IMR-90 (cell line): ENCODE measurements around the gene CNNM2. TPM values are rescaled to one million over a fixed set of nuclear protein-coding genes. Genes with fewer than 3 reads are reported as not detected.

Experiments
- ATAC-seq: fragments of 200-7000 bp; cut with Tn5 transposase; 2 replicates; pipeline ENCODE4 v1.9.1; 2020; ENCODE audit warnings: low read depth, mild to moderate bottlenecking, moderate library complexity
- BruUV-seq: library from RNA; stranded (reverse); fragments of 400-500 nt; replicated peaks from 2 replicates; lab custom pipeline; 2021; lab: Mats Ljungman, UMichigan
- CTCF ChIA-PET: fragments of 300-600 bp; formaldehyde crosslinking; extraction: SDS; loops from one replicate; lab custom pipeline; 2021; ENCODE audit warnings: antibody characterized with exemption; lab: Yijun Ruan, JAX
- POLR2A ChIA-PET: fragments of 300-600 bp; sonication (Branson Sonifier 250); formaldehyde crosslinking; loops from one replicate; lab custom pipeline; 2022; ENCODE audit warnings: antibody characterized with exemption; ENCODE audit not compliant: unreplicated experiment; lab: Charles Lee
- DNase-seq: peaks from one replicate; pipeline ENCODE4 v3.0.0; 2013
- H2AFZ ChIP-seq: replicated peaks from 2 replicates; pipeline ENCODE3; 2013; ENCODE audit warnings: low read length, mild to moderate bottlenecking; ENCODE audit not compliant: poor library complexity
- H2AK5ac ChIP-seq: 2 replicates; pipeline ENCODE4 v1.6.1; 2013; ENCODE audit warnings: low read depth, low read length, inconsistent platforms
- H2AK9ac ChIP-seq: replicated peaks from 2 replicates; pipeline ENCODE3; 2013; ENCODE audit warnings: mild to moderate bottlenecking, low read depth, low read length, moderate library complexity; ENCODE audit not compliant: poor library complexity
- H2BK120ac ChIP-seq: 2 replicates; pipeline ENCODE4 v1.6.1; 2013; ENCODE audit warnings: low read depth, low read length, inconsistent platforms
- H2BK15ac ChIP-seq: 3 replicates; pipeline ENCODE4 v1.6.1; 2013; ENCODE audit warnings: low read depth, low read length, inconsistent platforms
- H2BK20ac ChIP-seq: 2 replicates; pipeline ENCODE4 v1.6.1; 2013; ENCODE audit warnings: low read depth, mild to moderate bottlenecking, inconsistent platforms, low read length, moderate library complexity
- H2BK5ac ChIP-seq: 2 replicates; pipeline ENCODE4 v1.6.1; 2013; ENCODE audit warnings: mild to moderate bottlenecking, low read depth, low read length, inconsistent platforms; ENCODE audit not compliant: poor library complexity, severe bottlenecking
- H3K14ac ChIP-seq: replicated peaks from 2 replicates; pipeline ENCODE4 v1.6.1; 2013; ENCODE audit warnings: low read depth, low read length, inconsistent platforms
- H3K18ac ChIP-seq: 2 replicates; pipeline ENCODE4 v1.6.1; 2013; ENCODE audit warnings: low read depth, low read length, control low read depth
- H3K23ac ChIP-seq: 2 replicates; pipeline ENCODE4 v1.6.1; 2013; ENCODE audit warnings: low read depth, low read length, inconsistent platforms
- H3K27ac ChIP-seq: 2 replicates; pipeline ENCODE4 v1.5.1; 2013; ENCODE audit warnings: mild to moderate bottlenecking, control low read depth, low read length; ENCODE audit not compliant: insufficient read depth
- H3K27me3 ChIP-seq: 2 replicates; pipeline ENCODE4 v1.6.1; 2013; ENCODE audit warnings: low read length; ENCODE audit not compliant: control insufficient read depth, insufficient read depth
- H3K36me3 ChIP-seq: 2 replicates; pipeline ENCODE4 v1.6.1; 2013; ENCODE audit warnings: low read length, mixed read lengths; ENCODE audit not compliant: control insufficient read depth, insufficient read depth
- H3K4ac ChIP-seq: 2 replicates; pipeline ENCODE4 v1.6.1; 2013; ENCODE audit warnings: low read depth, low read length, inconsistent platforms
- H3K4me1 ChIP-seq: 2 replicates; pipeline ENCODE4 v1.6.1; 2013; ENCODE audit warnings: low read length, mixed read lengths; ENCODE audit not compliant: control insufficient read depth, insufficient read depth
- H3K4me2 ChIP-seq: 2 replicates; pipeline ENCODE4 v1.6.1; 2013; ENCODE audit warnings: low read depth, mild to moderate bottlenecking, control low read depth, low read length, moderate library complexity
- H3K4me3 ChIP-seq: 2 replicates; pipeline ENCODE4 v1.5.1; 2013; ENCODE audit warnings: low read depth, mild to moderate bottlenecking, control low read depth, low read length, moderate library complexity; ENCODE audit not compliant: insufficient read depth
- H3K56ac ChIP-seq: 2 replicates; pipeline ENCODE4 v1.6.1; 2013; ENCODE audit warnings: low read length, inconsistent platforms; ENCODE audit not compliant: insufficient read depth; ENCODE audit errors: extremely low read depth
- H3K79me1 ChIP-seq, 2 experiments: 2 replicates each; pipeline ENCODE4 v1.6.1; 2013; ENCODE audit warnings: low read length in 2 of 2, inconsistent platforms in 1 of 2, low read depth in 1 of 2
- H3K9ac ChIP-seq: 2 replicates; pipeline ENCODE4 v1.6.1; 2013; ENCODE audit warnings: low read depth, low read length, control low read depth
- H3K9me1 ChIP-seq: 2 replicates; pipeline ENCODE4 v1.6.1; 2013; ENCODE audit warnings: low read length, inconsistent platforms; ENCODE audit not compliant: insufficient read depth
- H3K9me3 ChIP-seq: 2 replicates; pipeline ENCODE4 v1.6.1; 2013; ENCODE audit warnings: low read length; ENCODE audit not compliant: control insufficient read depth, insufficient read depth
- H4K20me1 ChIP-seq: 2 replicates; pipeline ENCODE4 v1.6.1; 2013; ENCODE audit warnings: low read length, inconsistent platforms; ENCODE audit not compliant: insufficient read depth
- H4K5ac ChIP-seq: 2 replicates; pipeline ENCODE4 v1.6.1; 2013; ENCODE audit warnings: mild to moderate bottlenecking, low read depth, low read length, control low read depth
- H4K8ac ChIP-seq, 2 experiments: 2 replicates each; pipeline ENCODE4 v1.6.1; 2013; ENCODE audit warnings: low read depth in 2 of 2, low read length in 2 of 2, control low read depth in 1 of 2, inconsistent platforms in 1 of 2
- H4K91ac ChIP-seq: 2 replicates; pipeline ENCODE4 v1.6.1; 2013; ENCODE audit warnings: low read depth, low read length, inconsistent platforms; ENCODE audit not compliant: insufficient read depth
- BHLHE40 ChIP-seq: fragments of 150-350 bp; IDR thresholded peaks from 2 replicates; pipeline ENCODE4 v1.6.1; 2016; ENCODE audit warnings: mild to moderate bottlenecking, low read depth, low read length
- CEBPB ChIP-seq: IDR thresholded peaks from 2 replicates; pipeline ENCODE4 v1.6.1; 2012; ENCODE audit warnings: low read depth, low read length, improper control_type of control experiment
- CHD1 ChIP-seq: IDR thresholded peaks from 2 replicates; pipeline ENCODE4 v1.6.1; 2012; ENCODE audit warnings: low read depth, low read length, improper control_type of control experiment
- CTCF ChIP-seq: conservative IDR thresholded peaks from 2 replicates; pipeline ENCODE4 v1.5.1; 2012; ENCODE audit warnings: mild to moderate bottlenecking, low read depth, low read length, improper control_type of control experiment
- ELK1 ChIP-seq: fragments of 150-350 bp; IDR thresholded peaks from 2 replicates; pipeline ENCODE4 v1.6.1; 2016; ENCODE audit warnings: low read depth, mild to moderate bottlenecking, low read length, moderate library complexity, borderline replicate concordance
- FOS ChIP-seq: fragments of 150-350 bp; IDR thresholded peaks from 2 replicates; pipeline ENCODE4 v1.6.1; 2016; ENCODE audit warnings: low read depth, low read length
- MAFK ChIP-seq: IDR thresholded peaks from 2 replicates; pipeline ENCODE4 v1.6.1; 2012; ENCODE audit warnings: low read depth, low read length, improper control_type of control experiment
- MAZ ChIP-seq: IDR thresholded peaks from 2 replicates; pipeline ENCODE4 v1.6.1; 2012; ENCODE audit warnings: low read depth, mild to moderate bottlenecking, low read length, improper control_type of control experiment, moderate library complexity, borderline replicate concordance
- MXI1 ChIP-seq: IDR thresholded peaks from 2 replicates; pipeline ENCODE4 v1.6.1; 2012; ENCODE audit warnings: low read depth, mild to moderate bottlenecking, low read length, moderate library complexity, borderline replicate concordance
- NFE2L2 ChIP-seq: fragments of 150-350 bp; IDR thresholded peaks from 2 replicates; pipeline ENCODE4 v1.6.1; 2016; ENCODE audit warnings: low read depth, mild to moderate bottlenecking, low read length
- POLR2A ChIP-seq: IDR thresholded peaks from 2 replicates; pipeline ENCODE4 v1.6.1; 2012; ENCODE audit warnings: mild to moderate bottlenecking, low read depth, low read length
- RAD21 ChIP-seq: IDR thresholded peaks from 2 replicates; pipeline ENCODE4 v1.6.1; 2012; ENCODE audit warnings: low read length, improper control_type of control experiment
- RCOR1 ChIP-seq: IDR thresholded peaks from 2 replicates; pipeline ENCODE4 v1.6.1; 2012; ENCODE audit warnings: mild to moderate bottlenecking, low read length, improper control_type of control experiment; ENCODE audit not compliant: insufficient replicate concordance
- RFX5 ChIP-seq: IDR thresholded peaks from 2 replicates; pipeline ENCODE4 v1.8.0; 2012; ENCODE audit warnings: low read depth, mild to moderate bottlenecking, low read length, moderate library complexity
- SMC3 ChIP-seq: fragments of 150-350 bp; IDR thresholded peaks from 2 replicates; pipeline ENCODE4 v1.6.1; 2016; ENCODE audit warnings: low read depth, mild to moderate bottlenecking, antibody characterized with exemption, low read length, moderate library complexity
- USF2 ChIP-seq: fragments of 150-350 bp; IDR thresholded peaks from 2 replicates; pipeline ENCODE4 v1.6.1; 2017; ENCODE audit warnings: mild to moderate bottlenecking, antibody characterized with exemption, low read length, low read depth
- WGBS, 2 experiments: methylation state at CpG; one replicate each; pipeline versions ENCODE4 v1.1.5 to v1.1.7; 2013; ENCODE audit warnings: missing lambda C conversion rate in 2 of 2; ENCODE audit not compliant: insufficient read length in 1 of 2; ENCODE audit errors: extremely low coverage in 2 of 2; 5-methylcytosine and 5-hydroxymethylcytosine counted together
- dilution Hi-C: fragments of 300-500 bp; cut with HindIII; formaldehyde crosslinking; loops from one replicate; pipeline ENCODE4 v1.14.3; 2018; ENCODE audit warnings: low sequenced_read_pairs; ENCODE audit not compliant: unreplicated experiment
- in situ Hi-C: fragments of 300-500 bp; cut with MboI; formaldehyde crosslinking; loops from 3 replicates; pipeline ENCODE4 v1.14.3; 2019; ENCODE audit warnings: low sequenced_read_pairs, inconsistent platforms, mixed read lengths
- intact Hi-C: fragments of 100-400 bp; cut with micrococcal nuclease; formaldehyde crosslinking; loops from 2 replicates; pipeline ENCODE4 v1.10.0; 2022
- polyA plus RNA-seq, 3 experiments: library from polyadenylated mRNA; depleted of rRNA; stranded (reverse); fragments of >200 nt; gene quantifications; 2 replicates each; pipeline ENCODE4 v1.2.3, GENCODE V29; 2012; ENCODE audit warnings: low replicate concordance in 1 of 3
- total RNA-seq: library from RNA; depleted of rRNA; stranded (reverse); fragments of >200 nt; gene quantifications from 2 replicates; pipeline ENCODE4 v1.2.3, GENCODE V29; 2012

Gene CNNM2
- total and polyA plus RNA-seq, 2 of the 4 experiments (the other 2 are of a cell fraction) = 4.7 to 5.6 TPM

- Histone ChIP-seq H3K4me2 (no peak overlapping the region), H3K4me3 (no peak overlapping the region), H2BK20ac (no peak overlapping the region), H3K56ac (no peak overlapping the region), H3K79me1 (peaks cover 15 to 48% of the 10 kb centered on the region in 2 experiments), H3K27ac (no peak overlapping the region), H3K27me3 (no peaks in the 10 kb centered on the region), H4K5ac (no peak overlapping the region), H3K4me1 (peaks cover 4% of the 10 kb centered on the region), H3K9me3 (no peaks in the 10 kb centered on the region), H3K23ac (no peak overlapping the region), H4K8ac (no peak overlapping the region), H2AK5ac (no peak overlapping the region; the same call in 1 of the 2 replicates), H2BK120ac (no peak overlapping the region), H4K91ac (no peak overlapping the region), H3K9me1 (peaks cover 4% of the 10 kb centered on the region), H3K36me3 (no peaks in the 10 kb centered on the region), H2BK5ac (no peak overlapping the region), H3K14ac (no peak overlapping the region; the same call in 1 of the 2 replicates), H3K4ac (0 out of 2 replicates have a peak overlapping the region, but pooled peaks have one; percentile 7), H4K20me1 (no peaks in the 10 kb centered on the region), H2BK15ac (no peak overlapping the region), H2AK9ac (no peak overlapping the region), H3K18ac (no peak overlapping the region), H3K9ac (no peak overlapping the region), H2AFZ (no peak overlapping the region)
- ChIA-PET POLR2A (interaction anchor here (0.6 kb wide), 1 partner anchor 177 kb away, joined by 11 read pairs; no protein-coding TSS in a partner anchor), CTCF (no interaction called here)
- intact Hi-C loops = no loop called here
- WGBS, 2 experiments = 20% methylated on average over 1 of the region's 5 CpGs; no CpG with 5 or more reads in 1 of the 2 experiments
- dilution Hi-C loops = no loop called here
- no peak for DNase-seq
- TF ChIP-seq CEBPB (no peak), ELK1 (no peak), SMC3 (no peak), POLR2A (no peak), CHD1 (no peak), MAZ (no peak), FOS (no peak), NFE2L2 (no peak), RAD21 (no peak), MXI1 (no peak), BHLHE40 (no peak), USF2 (no peak), RFX5 (no peak), CTCF (no peak), MAFK (no peak), RCOR1 (no peak)
- no TSS peak for BruUV-seq
- in situ Hi-C loops = no loop called here
- ATAC-seq = no peak
Observed at GRCh38 chr10:103013416-103013815, 95.3 kb downstream of the CNNM2 start.
